ACC112 (cell line): ENCODE measurements around the gene ADGRG7.
A peak's percentile ranks its signal among the peaks of the same experiment; 100 is the strongest.

Experiments used
- H2AFZ ChIP-seq: fragments of 200-600 bp; sonication (generic); one replicate; pipeline ENCODE4 v1.6.0; 2017; ENCODE audit warnings: antibody characterized with exemption, low read length; ENCODE audit not compliant: unreplicated experiment
- H3K27ac ChIP-seq: fragments of 200-600 bp; sonication (generic); 2 replicates; pipeline ENCODE4 v1.5.1; 2014; ENCODE audit warnings: low read depth, mild to moderate bottlenecking, antibody characterized with exemption, low read length, moderate library complexity
- H3K27me3 ChIP-seq: fragments of 200-600 bp; sonication (generic); 2 replicates; pipeline ENCODE4 v1.6.1; 2014; ENCODE audit warnings: mild to moderate bottlenecking, antibody characterized with exemption, low read length, moderate library complexity, mixed read lengths; ENCODE audit not compliant: insufficient read depth
- H3K36me3 ChIP-seq: fragments of 200-600 bp; sonication (generic); 2 replicates; pipeline ENCODE4 v1.6.1; 2016; ENCODE audit warnings: mild to moderate bottlenecking, antibody characterized with exemption, low read length, moderate library complexity, mixed read lengths; ENCODE audit not compliant: insufficient read depth
- H3K4me1 ChIP-seq: fragments of 200-600 bp; sonication (generic); one replicate; pipeline ENCODE4 v1.6.1; 2016; ENCODE audit warnings: low read length, mixed read lengths; ENCODE audit not compliant: insufficient read depth, unreplicated experiment, control insufficient read depth
- H3K4me3 ChIP-seq: fragments of 200-600 bp; sonication (generic); 2 replicates; pipeline ENCODE4 v1.5.1; 2014; ENCODE audit warnings: mild to moderate bottlenecking, low read depth, low read length
- H3K79me2 ChIP-seq: fragments of 200-600 bp; sonication (generic); one replicate; pipeline ENCODE4 v1.6.0; 2016; ENCODE audit warnings: low read length; ENCODE audit not compliant: control insufficient read depth, unreplicated experiment, insufficient read depth

Gene ADGRG7

GRCh38 chr3:100698736-100699135 lies 89.3 kb downstream of the ADGRG7 start:
- no peak overlapping the region for H3K4me3 ChIP-seq
- no peak overlapping the region for H3K27ac ChIP-seq
- peaks cover 9% of the 10 kb centered on the region for H3K4me1 ChIP-seq
- no peaks in the 10 kb centered on the region for H3K79me2 ChIP-seq
- H3K36me3 ChIP-seq, result no peaks in the 10 kb centered on the region
- peak overlapping the region; percentile 41 for H2AFZ ChIP-seq
- H3K27me3 ChIP-seq, result 0 out of 2 replicates have a peak, but pooled peaks cover 3% of the 10 kb centered on the region

GRCh38 chr3:100700708-100701107 lies 91.3 kb downstream of the ADGRG7 start:
- Histone ChIP-seq H3K36me3 (no peaks in the 10 kb centered on the region), H3K27ac (no peak overlapping the region), H3K27me3 (no peaks in the 10 kb centered on the region), H3K4me3 (no peak overlapping the region), H3K4me1 (peaks cover 9% of the 10 kb centered on the region), H3K79me2 (no peaks in the 10 kb centered on the region), H2AFZ (no peak overlapping the region)

- peak overlapping the region; percentile 75 for H2AFZ ChIP-seq
- H3K27ac ChIP-seq, result no peak overlapping the region
- H3K4me3 ChIP-seq, result no peak overlapping the region
Observed at GRCh38 chr3:100702082-100702979, 92.9 kb downstream of the ADGRG7 start.

GRCh38 chr3:100702980-100703345 lies 93.6 kb downstream of the ADGRG7 start:
- Histone ChIP-seq H3K27ac (no peak overlapping the region), H2AFZ (peak overlapping the region; percentile 75), H3K4me3 (no peak overlapping the region), H3K79me2 (no peaks in the 10 kb centered on the region), H3K36me3 (no peaks in the 10 kb centered on the region), H3K4me1 (peaks cover 9% of the 10 kb centered on the region), H3K27me3 (no peaks in the 10 kb centered on the region)

More at GRCh38 chr3:100702082-100702979, 92.9 kb downstream of the ADGRG7 start:
- no peaks in the 10 kb centered on the region for H3K79me2 ChIP-seq
- peaks cover 9% of the 10 kb centered on the region for H3K4me1 ChIP-seq
- no peaks in the 10 kb centered on the region for H3K27me3 ChIP-seq
- H3K36me3 ChIP-seq, result no peaks in the 10 kb centered on the region

- H3K79me2 ChIP-seq, result no peaks in the 10 kb centered on the region
- H3K4me3 ChIP-seq, result no peak overlapping the region
- H3K36me3 ChIP-seq, result no peaks in the 10 kb centered on the region
- peaks cover 9% of the 10 kb centered on the region for H3K4me1 ChIP-seq
- H3K27me3 ChIP-seq, result no peaks in the 10 kb centered on the region
- no peak overlapping the region for H2AFZ ChIP-seq
- H3K27ac ChIP-seq, result no peak overlapping the region
Observed at GRCh38 chr3:100703865-100704264, 94.5 kb downstream of the ADGRG7 start.

GRCh38 chr3:100706365-100706764 lies 97.0 kb downstream of the ADGRG7 start:
- Histone ChIP-seq H3K4me3 (no peak overlapping the region), H3K4me1 (peaks cover 15% of the 10 kb centered on the region), H3K27ac (no peak overlapping the region), H2AFZ (no peak overlapping the region), H3K36me3 (peaks cover under 1% of the 10 kb centered on the region; the same call in 1 of the 2 replicates), H3K27me3 (no peaks in the 10 kb centered on the region), H3K79me2 (peaks cover 16% of the 10 kb centered on the region)

- peaks cover 18% of the 10 kb centered on the region for H3K36me3 ChIP-seq
- no peaks in the 10 kb centered on the region for H3K27me3 ChIP-seq
- peaks cover 39% of the 10 kb centered on the region for H3K79me2 ChIP-seq
- peaks cover 23% of the 10 kb centered on the region for H3K4me1 ChIP-seq
- peak overlapping the region; percentile 88 for H3K27ac ChIP-seq
- H2AFZ ChIP-seq, result peak overlapping the region; percentile 83
- H3K4me3 ChIP-seq, result peak overlapping the region; percentile 93
Observed at GRCh38 chr3:100708644-100708988, 99.2 kb downstream of the ADGRG7 start.

GRCh38 chr3:100708989-100709841 lies 99.8 kb downstream of the ADGRG7 start, which contains the start of gene TFG:
Gene TFG, plus strand, starts transcription at chr3:100709494. Its CDS starts 4,192 bp downstream, at chr3:100713686.
- peaks cover 45% of the 10 kb centered on the region for H3K79me2 ChIP-seq
- H3K27me3 ChIP-seq, result no peaks in the 10 kb centered on the region
- peak within 1 kb of the TSS; percentile 93 for H3K4me3 ChIP-seq
- peak within 1 kb of the TSS; percentile 83 for H2AFZ ChIP-seq
- H3K4me1 ChIP-seq, result peaks cover 23% of the 10 kb centered on the region
- H3K27ac ChIP-seq, result peak within 1 kb of the TSS; percentile 88
- H3K36me3 ChIP-seq, result peaks cover 21% of the 10 kb centered on the region

- Histone ChIP-seq H3K36me3 (peaks cover 27% of the 10 kb centered on the region), H3K4me3 (peak overlapping the region; percentile 93), H3K4me1 (peaks cover 24% of the 10 kb centered on the region), H3K79me2 (peaks cover 51% of the 10 kb centered on the region), H2AFZ (no peak overlapping the region), H3K27me3 (no peaks in the 10 kb centered on the region), H3K27ac (peak overlapping the region; percentile 88)
Observed at GRCh38 chr3:100709842-100710260, 100.5 kb downstream of the ADGRG7 start.

GRCh38 chr3:100710261-100710968 lies 101.0 kb downstream of the ADGRG7 start:
- H3K79me2 ChIP-seq, result peaks cover 57% of the 10 kb centered on the region

More at GRCh38 chr3:100710261-100710968, 101.0 kb downstream of the ADGRG7 start:
- H3K27ac ChIP-seq, result peak overlapping the region; percentile 88
- peaks cover 29% of the 10 kb centered on the region for H3K4me1 ChIP-seq
- no peaks in the 10 kb centered on the region for H3K27me3 ChIP-seq
- H3K4me3 ChIP-seq, result peak overlapping the region; percentile 93
- no peak overlapping the region for H2AFZ ChIP-seq
- peaks cover 33% of the 10 kb centered on the region for H3K36me3 ChIP-seq
